CD4-positive, alpha-beta T cell (primary cell): ENCODE measurements around the gene EDN3. TPM values are rescaled to one million over a fixed set of nuclear protein-coding genes. Genes with fewer than 3 reads are reported as not detected.

Experiments
- ATAC-seq: fragments of 200-7000 bp; cut with Tn5 transposase; one replicate; pipeline ENCODE4 v1.10.0; 2022; ENCODE audit warnings: mild to moderate bottlenecking; ENCODE audit not compliant: poor library complexity
- CTCF ChIA-PET: fragments of 350-600 bp; sonication (Branson Sonifier 250); formaldehyde crosslinking; loops from one replicate; lab custom pipeline; 2021; ENCODE audit warnings: antibody characterized with exemption, inconsistent platforms; lab: Charles Lee
- POLR2A ChIA-PET: fragments of 350-600 bp; sonication (Branson Sonifier 250); formaldehyde crosslinking; loops from one replicate; lab custom pipeline; 2021; ENCODE audit warnings: antibody characterized with exemption, inconsistent platforms; lab: Charles Lee
- DNase-seq, 14 experiments: peaks; one replicate each; pipeline ENCODE4 v3.0.0-alpha.2; 2013 to 2020; ENCODE audit warnings: mixed read lengths in 2 of 14
- H3K27ac ChIP-seq, 2 donors: one replicate each; pipeline versions ENCODE4 v1.5.1 to v1.7.0; 2013; ENCODE audit warnings: low read length in 2 of 2, low read depth in 1 of 2, mild to moderate bottlenecking in 1 of 2
- H3K27me3 ChIP-seq, 2 experiments: 1 replicate in 1 of 2; 2 replicates in 1 of 2; pipeline versions ENCODE4 v1.6.1 to v1.7.0; 2013; ENCODE audit warnings: low read length in 2 of 2, control low read depth in 1 of 2, mild to moderate bottlenecking in 1 of 2, moderate library complexity in 1 of 2; ENCODE audit not compliant: insufficient read depth in 2 of 2, control insufficient read depth in 1 of 2
- H3K36me3 ChIP-seq: one replicate; pipeline ENCODE4 v1.6.1; 2013; ENCODE audit warnings: low read length, control low read depth; ENCODE audit not compliant: insufficient read depth
- H3K4me1 ChIP-seq: one replicate; pipeline ENCODE4 v1.6.1; 2013; ENCODE audit warnings: low read length, control low read depth; ENCODE audit not compliant: insufficient read depth
- H3K4me3 ChIP-seq: one replicate; pipeline ENCODE4 v1.5.1; 2013; ENCODE audit warnings: mild to moderate bottlenecking, low read length, moderate library complexity
- H3K9me3 ChIP-seq, 2 experiments: 1 replicate in 1 of 2; 2 replicates in 1 of 2; pipeline versions ENCODE4 v1.6.1 to v1.7.0; 2013; ENCODE audit warnings: low read length in 2 of 2, mild to moderate bottlenecking in 2 of 2, control low read depth in 1 of 2, moderate library complexity in 1 of 2; ENCODE audit not compliant: control insufficient read depth in 1 of 2, insufficient read depth in 1 of 2
- H3K27ac Mint-ChIP-seq: one replicate; pipeline ENCODE4 v1.8.0; 2020; ENCODE audit warnings: mixed read lengths
- H3K27me3 Mint-ChIP-seq: one replicate; pipeline ENCODE4 v1.8.0; 2021; ENCODE audit warnings: mixed read lengths
- H3K36me3 Mint-ChIP-seq: one replicate; pipeline ENCODE4 v1.8.0; 2021; ENCODE audit warnings: low read depth, mixed read lengths
- H3K4me1 Mint-ChIP-seq: one replicate; pipeline ENCODE4 v1.8.0; 2021; ENCODE audit warnings: low read depth, mixed read lengths
- H3K4me3 Mint-ChIP-seq: one replicate; pipeline ENCODE4 v1.8.0; 2020; ENCODE audit warnings: mild to moderate bottlenecking, mixed read lengths
- H3K9me3 Mint-ChIP-seq: one replicate; pipeline ENCODE4 v1.8.0; 2020; ENCODE audit warnings: mixed read lengths
- CTCF ChIP-seq: fragments of 200-600 bp; IDR thresholded peaks from one replicate; pipeline ENCODE4 v1.8.0; 2022; ENCODE audit warnings: antibody characterized with exemption, mild to moderate bottlenecking
- intact Hi-C, 2 experiments: fragments of 100-400 bp; cut with DNase I in 1 of 2; cut with micrococcal nuclease in 1 of 2; formaldehyde crosslinking; loops; one replicate each; pipeline versions ENCODE4 v1.15.1 to v1.9.0; 2023 to 2025; cut with DNase I, micrococcal nuclease
- total RNA-seq, 174 experiments: library from RNA in 2 of 174; stranded (reverse) in 2 of 174; gene quantifications; one replicate each; pipeline ENCODE4 v1.2.3 and lab custom pipeline; 2021 to 2026

The EDN3 gene
- total RNA-seq, 2 experiments from 2014 or later = 1.0 to 1.4 TPM

GRCh38 chr20:59320426-59320825, 20.0 kb downstream of the EDN3 start:
- Mint-ChIP-seq H3K4me1 (no peaks in the 10 kb centered on the region), H3K4me3 (no peak overlapping the region), H3K27ac (no peak overlapping the region), H3K27me3 (no peaks in the 10 kb centered on the region), H3K9me3 (no peaks in the 10 kb centered on the region), H3K36me3 (no peaks in the 10 kb centered on the region)
- POLR2A ChIA-PET = no interaction called here
- intact Hi-C loops = no loop called here
- Histone ChIP-seq H3K27ac (no peak overlapping the region), H3K4me1 (no peaks in the 10 kb centered on the region), H3K4me3 (no peak overlapping the region), H3K36me3 (no peaks in the 10 kb centered on the region), H3K9me3 (no peaks in the 10 kb centered on the region), H3K27me3 (no peaks in the 10 kb centered on the region)
- ATAC-seq (no peak), DNase-seq (no peak)
- CTCF ChIA-PET = no interaction called here
- no peak for TF ChIP-seq CTCF

GRCh38 chr20:59320854-59321647, 20.6 kb downstream of the EDN3 start:
- intact Hi-C loops = no loop called here
- no peaks in the 10 kb centered on the region for H3K4me1 Mint-ChIP-seq
- Histone ChIP-seq H3K4me1 (no peaks in the 10 kb centered on the region), H3K9me3 (no peaks in the 10 kb centered on the region), H3K4me3 (no peak overlapping the region), H3K27me3 (no peaks in the 10 kb centered on the region), H3K27ac (no peak overlapping the region), H3K36me3 (no peaks in the 10 kb centered on the region)
- no peaks in the 10 kb centered on the region for H3K27me3 Mint-ChIP-seq
- DNase-seq (no peak), ATAC-seq (no peak)
- POLR2A ChIA-PET = no interaction called here
- H3K36me3 Mint-ChIP-seq = no peaks in the 10 kb centered on the region
- CTCF ChIA-PET = no interaction called here
- no peak for TF ChIP-seq CTCF
- H3K27ac Mint-ChIP-seq = no peak overlapping the region
- no peak overlapping the region for H3K4me3 Mint-ChIP-seq
- no peaks in the 10 kb centered on the region for H3K9me3 Mint-ChIP-seq

- H3K27me3 ChIP-seq = no peaks in the 10 kb centered on the region
- no peak overlapping the region for H3K27ac Mint-ChIP-seq
- H3K4me1 Mint-ChIP-seq = no peaks in the 10 kb centered on the region
- H3K4me3 Mint-ChIP-seq = no peak overlapping the region
- H3K4me1 ChIP-seq = no peaks in the 10 kb centered on the region
- H3K36me3 ChIP-seq = no peaks in the 10 kb centered on the region
- H3K9me3 Mint-ChIP-seq = no peaks in the 10 kb centered on the region
- H3K27ac ChIP-seq = no peak overlapping the region
- H3K36me3 Mint-ChIP-seq = no peaks in the 10 kb centered on the region
- ChIA-PET CTCF (no interaction called here), POLR2A (interaction anchor here (0.6 kb wide), 2 partner anchors 69 to 79 kb away, joined by 3 read pairs; no protein-coding TSS in a partner anchor)
- H3K27me3 Mint-ChIP-seq = no peaks in the 10 kb centered on the region
- no peak for TF ChIP-seq CTCF
- no peaks in the 10 kb centered on the region for H3K9me3 ChIP-seq
- DNase-seq (no peak), ATAC-seq (no peak)
- no peak overlapping the region for H3K4me3 ChIP-seq
- intact Hi-C loops = loop anchor here in 1 of 2 experiments (2.0 kb wide), 1 partner anchor 47 kb away; no protein-coding TSS in a partner anchor
Observed at GRCh38 chr20:59322081-59322480, 21.7 kb downstream of the EDN3 start.
